GM12878 (cell line): Measurements from ENCODE around the gene ALDH1A1. TPM values are rescaled to one million over a fixed set of nuclear protein-coding genes. Genes with fewer than 3 reads are reported as not detected.

Experiments used
- ATAC-seq: fragments of 200-7000 bp; cut with Tn5 transposase; 3 replicates; pipeline ENCODE4 v1.9.1; 2020; ENCODE audit warnings: mild to moderate bottlenecking, moderate library complexity
- BruUV-seq: library from RNA; stranded (reverse); fragments of 400-500 nt; replicated peaks from 2 replicates; lab custom pipeline; 2021; lab: Mats Ljungman, UMichigan
- CTCF ChIA-PET: fragments of 300-600 bp; sonication (Branson Sonifier 250); formaldehyde crosslinking; extraction: SDS; loops from one replicate; lab custom pipeline; 2021; ENCODE audit warnings: inconsistent platforms; lab: Yijun Ruan, JAX
- POLR2A ChIA-PET: fragments of 350-600 bp; formaldehyde crosslinking; extraction: SDS; loops from one replicate; lab custom pipeline; 2021; ENCODE audit warnings: inconsistent platforms; lab: Charles Lee
- RAD21 ChIA-PET: fragments of 300-600 bp; sonication (Branson Sonifier 250); formaldehyde crosslinking; loops from one replicate; lab custom pipeline; 2023; ENCODE audit warnings: antibody characterized with exemption; ENCODE audit not compliant: unreplicated experiment; lab: Charles Lee
- SMC1A ChIA-PET: fragments of 300-600 bp; sonication (Branson Sonifier 250); formaldehyde crosslinking; loops from one replicate; lab custom pipeline; 2023; ENCODE audit not compliant: unreplicated experiment, uncharacterized antibody; lab: Charles Lee
- DNase-seq: peaks from one replicate; pipeline ENCODE4 v3.0.0-alpha.2; 2011; ENCODE audit warnings: low read depth, low spot score
- FAIRE-seq: peaks from 3 replicates; lab custom pipeline; 2011; peaks lifted over from hg19 to GRCh38; lab: Jason Lieb, UNC
- H2AFZ ChIP-seq: 2 replicates; pipeline ENCODE4 v1.6.0; 2011; ENCODE audit warnings: low read depth, low read length, control low read depth; ENCODE audit not compliant: control insufficient read depth
- H3K27ac ChIP-seq: 2 replicates; pipeline ENCODE4 v1.5.1; 2011; ENCODE audit warnings: control low read depth; ENCODE audit not compliant: control insufficient read depth, insufficient read depth
- H3K27me3 ChIP-seq, 2 experiments: replicated peaks in 1 of 2; 2 replicates each; pipeline versions ENCODE4 v1.6.0 to v1.6.1; 2011; ENCODE audit warnings: low read length in 1 of 2; ENCODE audit not compliant: control insufficient read depth in 2 of 2, insufficient read depth in 2 of 2
- H3K36me3 ChIP-seq, 2 experiments: 2 replicates each; pipeline ENCODE4 v1.5.1; 2011; ENCODE audit warnings: low read length in 1 of 2; ENCODE audit not compliant: control insufficient read depth in 2 of 2, insufficient read depth in 2 of 2
- H3K4me1 ChIP-seq: 2 replicates; pipeline ENCODE4 v1.6.1; 2011; ENCODE audit warnings: mild to moderate bottlenecking, low read length, moderate library complexity, mixed read lengths; ENCODE audit not compliant: control insufficient read depth, insufficient read depth
- H3K4me2 ChIP-seq: 2 replicates; pipeline ENCODE4 v1.6.0; 2011; ENCODE audit warnings: control low read depth; ENCODE audit not compliant: control insufficient read depth, insufficient read depth
- H3K4me3 ChIP-seq: fragments of 200-600 bp; sonication (generic); 2 replicates; pipeline ENCODE4 v1.5.1; 2016
- H3K79me2 ChIP-seq: 2 replicates; pipeline ENCODE4 v1.6.0; 2011; ENCODE audit warnings: low read length; ENCODE audit not compliant: control insufficient read depth, insufficient read depth
- H3K9ac ChIP-seq: 2 replicates; pipeline ENCODE4 v1.8.0; 2011; ENCODE audit warnings: low read length, control low read depth, mixed read lengths; ENCODE audit not compliant: control insufficient read depth, insufficient read depth
- H3K9me3 ChIP-seq: replicated peaks from 3 replicates; pipeline ENCODE4 v1.5.1; 2011; ENCODE audit warnings: mild to moderate bottlenecking, low read length; ENCODE audit not compliant: control insufficient read depth, insufficient read depth
- H4K20me1 ChIP-seq: 2 replicates; pipeline ENCODE4 v1.6.0; 2011; ENCODE audit not compliant: control insufficient read depth, insufficient read depth
- BHLHE40 ChIP-seq, 2 experiments: fragments of 450-650 bp in 1 of 2; IDR thresholded peaks; 2 replicates each; pipeline ENCODE4 v1.6.1; 2011 to 2017; ENCODE audit warnings: low read depth in 2 of 2, borderline replicate concordance in 1 of 2, improper control_type of control experiment in 1 of 2, low read length in 1 of 2, mild to moderate bottlenecking in 1 of 2
- CBX3 ChIP-seq: fragments of 200-600 bp; sonication (generic); IDR thresholded peaks from 2 replicates; pipeline ENCODE4 v1.6.1; 2016; ENCODE audit warnings: low read depth, borderline replicate concordance
- E4F1 ChIP-seq: fragments of 450-650 bp; IDR thresholded peaks from 2 replicates; pipeline ENCODE4 v1.6.1; 2018; ENCODE audit warnings: borderline replicate concordance, mild to moderate bottlenecking; ENCODE audit not compliant: partially characterized antibody
- EGR1 ChIP-seq, 2 experiments: IDR thresholded peaks; 1 replicate in 1 of 2; 2 replicates in 1 of 2; pipeline ENCODE4 v1.6.1; 2011 to 2012; ENCODE audit warnings: low read depth in 2 of 2, low read length in 2 of 2, borderline replicate concordance in 1 of 2, mild to moderate bottlenecking in 1 of 2, moderate library complexity in 1 of 2
- FOXK2 ChIP-seq: fragments of 450-650 bp; IDR thresholded peaks from 2 replicates; pipeline ENCODE4 v1.6.1; 2017; ENCODE audit warnings: mild to moderate bottlenecking, moderate library complexity
- MXI1 ChIP-seq: fragments of 150-350 bp; IDR thresholded peaks from 2 replicates; pipeline ENCODE4 v1.6.1; 2011; ENCODE audit warnings: low read depth, mild to moderate bottlenecking, inconsistent platforms, low read length, improper control_type of control experiment
- NR2C2 ChIP-seq: IDR thresholded peaks from 2 replicates; pipeline ENCODE4 v1.6.1; 2011; ENCODE audit warnings: borderline replicate concordance, low read depth; ENCODE audit not compliant: control insufficient read depth, insufficient read length
- RAD21 ChIP-seq: IDR thresholded peaks from 2 replicates; pipeline ENCODE4 v1.6.1; 2011; ENCODE audit warnings: mild to moderate bottlenecking, low read depth, low read length, moderate library complexity; ENCODE audit not compliant: insufficient read depth
- RB1 ChIP-seq: fragments of 450-650 bp; formaldehyde crosslinking; IDR thresholded peaks from 2 replicates; pipeline ENCODE4 v1.6.1; 2017; ENCODE audit warnings: mild to moderate bottlenecking, borderline replicate concordance
- RUNX3 ChIP-seq: IDR thresholded peaks from 2 replicates; pipeline ENCODE4 v1.6.1; 2012; ENCODE audit warnings: low read length, inconsistent platforms
- WGBS: methylation state at CpG from one replicate; pipeline ENCODE4 v1.1.6; 2016; ENCODE audit warnings: low lambda C conversion rate; ENCODE audit not compliant: insufficient replicate concordance, insufficient coverage; ENCODE audit errors: missing lambda C conversion rate; 5-methylcytosine and 5-hydroxymethylcytosine counted together
- in situ Hi-C: fragments of 300-500 bp; cut with MboI; formaldehyde crosslinking; loops from 9 replicates; pipeline ENCODE4 v1.14.3; 2018; ENCODE audit warnings: mixed read lengths
- intact Hi-C: fragments of 100-400 bp; cut with micrococcal nuclease; formaldehyde crosslinking; loops from one replicate; pipeline ENCODE4 v1.14.2; 2022; ENCODE audit not compliant: unreplicated experiment
- polyA plus RNA-seq, 11 experiments: library from polyadenylated mRNA; depleted of rRNA in 4 of 11; unstranded in 6 of 11; stranded (reverse) in 5 of 11; fragments of >200 nt; fragmentation: Nextera tagmentation in 4 of 11; fragmentation: Illumina TruSeq in 1 of 11; extraction: Ambion mirVana in 4 of 11; extraction: Trizol in 1 of 11; gene quantifications; 1 replicate in 1 of 11; 2 replicates in 10 of 11; pipeline versions ENCODE4 v1.2.1 to v1.2.3, GENCODE V29; 2011 to 2016; ENCODE audit warnings: inconsistent platforms in 2 of 11, missing spikeins in 2 of 11, low read depth in 1 of 11
- total RNA-seq, 4 experiments: library from RNA; depleted of rRNA in 3 of 4; stranded (reverse); fragments of >200 nt in 3 of 4; fragmentation: Illumina TruSeq in 1 of 4; extraction: Trizol in 1 of 4; gene quantifications; 2 replicates each; pipeline versions ENCODE4 v1.2.1 to v1.2.3, GENCODE V29; 2013 to 2021

Gene ALDH1A1
- total and polyA plus RNA-seq, 10 of the 15 experiments (the other 5 are each of a cell fraction or from before 2014, with no cell fraction given): 0.03 to 0.54 TPM; not detected in 8

- TF ChIP-seq E4F1: no peak
- TF ChIP-seq RAD21: no peak
These were observed at the start of gene ALDH1A1 (continued) for GRCh38 chr9:72952914-72953313.

GRCh38 chr9:73001860-73002259 lies 49.0 kb upstream of the ALDH1A1 start:
- Histone ChIP-seq H4K20me1 (no peaks in the 10 kb centered on the region), H3K36me3 (no peaks in the 10 kb centered on the region), H3K9ac (no peak overlapping the region), H3K4me3 (no peak overlapping the region), H3K79me2 (no peaks in the 10 kb centered on the region), H3K9me3 (no peaks in the 10 kb centered on the region), H3K4me1 (no peaks in the 10 kb centered on the region), H2AFZ (no peak overlapping the region), H3K4me2 (no peak overlapping the region), H3K27ac (no peak overlapping the region), H3K27me3 (no peaks in the 10 kb centered on the region; a peak in 1 of 4 replicates)
- DNase-seq (no peak), ATAC-seq (no peak), FAIRE-seq (no peak)
- POLR2A ChIA-PET: interaction anchor here (0.6 kb wide), 1 partner anchor 754 kb away, joined by 4 read pairs; no protein-coding TSS in a partner anchor
- CTCF ChIA-PET: no interaction called here
- RAD21 ChIA-PET: no interaction called here
- WGBS: 64% methylated on average over 3 of the region's 3 CpGs
- TF ChIP-seq BHLHE40 (IDR thresholded peaks at IDR 0.05; ENCODE audit: borderline replicate concordance in 1 of 2, low read depth in 2 of 2, low read length in 1 of 2): no peak
- no peak for TF ChIP-seq EGR1 (IDR thresholded peaks at IDR 0.05; ENCODE audit: borderline replicate concordance in 1 of 2, low read depth in 2 of 2, low read length in 2 of 2)
- TF ChIP-seq NR2C2: no peak
- no peak for TF ChIP-seq RB1
- no peak for TF ChIP-seq CBX3
- TF ChIP-seq RUNX3: no peak
- TF ChIP-seq MXI1: no peak
- no peak for TF ChIP-seq FOXK2
- BruUV-seq: no TSS peak
- in situ Hi-C loops (loop anchor here (25.0 kb wide), 1 partner anchor 715 kb away; no protein-coding TSS in a partner anchor), intact Hi-C loops (no loop called here)
- SMC1A ChIA-PET: no interaction called here
